OCI-LY7 (cell line): ENCODE results near the gene ZNF581. TPM values are rescaled to one million over a fixed set of nuclear protein-coding genes. Genes with fewer than 3 reads are reported as not detected.

Source experiments
- BruUV-seq: library from RNA; stranded (reverse); fragments of 400-500 nt; replicated peaks from 2 replicates; lab custom pipeline; 2021; lab: Mats Ljungman, UMichigan
- CTCF ChIA-PET: fragments of 300-600 bp; sonication (Branson Sonifier 250); formaldehyde crosslinking; loops from one replicate; lab custom pipeline; 2022; ENCODE audit warnings: antibody characterized with exemption; ENCODE audit not compliant: unreplicated experiment; lab: Charles Lee
- POLR2A ChIA-PET: fragments of 300-600 bp; sonication (Branson Sonifier 250); formaldehyde crosslinking; loops from one replicate; lab custom pipeline; 2022; ENCODE audit warnings: antibody characterized with exemption; lab: Charles Lee
- DNase-seq: peaks from one replicate; pipeline ENCODE4 v3.0.0-alpha.2; 2015; ENCODE audit warnings: low spot score
- H2AFZ ChIP-seq: fragments of 200-600 bp; sonication (generic), shearing (Covaris generic); 2 replicates; pipeline ENCODE4 v1.6.1; 2014; ENCODE audit warnings: mild to moderate bottlenecking, antibody characterized with exemption, low read length, moderate library complexity
- H3K27ac ChIP-seq: fragments of 200-600 bp; sonication (generic); 2 replicates; pipeline ENCODE4 v1.5.1; 2014; ENCODE audit warnings: mixed run types, low read depth, mild to moderate bottlenecking, moderate library complexity, low read length, inconsistent platforms; ENCODE audit not compliant: poor library complexity, severe bottlenecking
- H3K36me3 ChIP-seq: fragments of 200-600 bp; sonication (generic); 2 replicates; pipeline ENCODE4 v1.6.1; 2014; ENCODE audit warnings: mild to moderate bottlenecking, antibody characterized with exemption, low read length, moderate library complexity, mixed read lengths; ENCODE audit not compliant: insufficient read depth
- H3K4me1 ChIP-seq: fragments of 200-600 bp; sonication (generic); 2 replicates; pipeline ENCODE4 v1.5.1; 2014; ENCODE audit warnings: mild to moderate bottlenecking, low read length; ENCODE audit not compliant: insufficient read depth, poor library complexity, severe bottlenecking
- H3K4me2 ChIP-seq: fragments of 200-600 bp; sonication (generic); 2 replicates; pipeline ENCODE4 v1.6.1; 2014; ENCODE audit warnings: mild to moderate bottlenecking, low read length
- H3K4me3 ChIP-seq: fragments of 200-600 bp; sonication (generic); 2 replicates; pipeline ENCODE4 v1.5.1; 2014; ENCODE audit warnings: mild to moderate bottlenecking, low read depth, low read length; ENCODE audit not compliant: poor library complexity, severe bottlenecking
- H3K79me2 ChIP-seq: fragments of 200-600 bp; sonication (generic); 2 replicates; pipeline ENCODE4 v1.6.1; 2016; ENCODE audit warnings: low read depth, mild to moderate bottlenecking, low read length, moderate library complexity, mixed read lengths; ENCODE audit not compliant: insufficient read depth
- H3K9me2 ChIP-seq: fragments of 200-600 bp; sonication (generic); 2 replicates; pipeline ENCODE4 v1.6.1; 2016; ENCODE audit warnings: mild to moderate bottlenecking, low read length, mixed read lengths; ENCODE audit not compliant: insufficient read depth
- H3K9me3 ChIP-seq: fragments of 200-600 bp; sonication (generic); 2 replicates; pipeline ENCODE4 v1.6.1; 2014; ENCODE audit warnings: mild to moderate bottlenecking, mixed run types, low read length, mixed read lengths
- H4K20me1 ChIP-seq: fragments of 200-600 bp; sonication (generic); 2 replicates; pipeline ENCODE4 v1.6.1; 2014; ENCODE audit warnings: mild to moderate bottlenecking, antibody characterized with exemption, low read length, moderate library complexity, mixed read lengths; ENCODE audit not compliant: insufficient read depth
- CTCF ChIP-seq: fragments of 200-600 bp; sonication (generic); conservative IDR thresholded peaks from 2 replicates; pipeline ENCODE4 v1.5.1; 2014; ENCODE audit warnings: mild to moderate bottlenecking, antibody characterized with exemption, low read length, moderate library complexity, mixed read lengths
- EZH2phosphoT487 ChIP-seq: fragments of 200-600 bp; sonication (generic); IDR thresholded peaks from 2 replicates; pipeline ENCODE4 v1.6.1; 2018; ENCODE audit warnings: low read depth, borderline replicate concordance, mild to moderate bottlenecking, mixed run types, antibody characterized with exemption, low read length, moderate library complexity, mixed read lengths
- intact Hi-C: fragments of 100-400 bp; cut with micrococcal nuclease; formaldehyde crosslinking; loops from one replicate; pipeline ENCODE4 v1.10.0; 2022; ENCODE audit not compliant: unreplicated experiment
- total RNA-seq, 2 experiments: library from RNA; depleted of rRNA in 1 of 2; stranded (reverse); fragments of >200 nt in 1 of 2; shearing (Covaris generic) in 1 of 2; gene quantifications; 2 replicates each; pipeline ENCODE4 v1.2.3, GENCODE V29; 2014 to 2022

ZNF581 gene
- total RNA-seq, 2 experiments from 2014 or later = 39.7 to 44.5 TPM

GRCh38 chr19:55603581-55604292, 39.7 kb upstream of the ZNF581 start:
- Histone ChIP-seq H3K9me3 (no peaks in the 10 kb centered on the region), H3K4me1 (peaks cover 38% of the 10 kb centered on the region), H4K20me1 (no peaks in the 10 kb centered on the region), H3K4me3 (peak overlapping the region; percentile 95), H3K27ac (peak overlapping the region; percentile 97), H3K79me2 (peaks cover 19% of the 10 kb centered on the region), H3K36me3 (peaks cover 13% of the 10 kb centered on the region; the same call in 1 of the 2 replicates), H2AFZ (no peak overlapping the region), H3K9me2 (no peaks in the 10 kb centered on the region), H3K4me2 (peak overlapping the region; percentile 99)
- BruUV-seq = no TSS peak
- ChIA-PET CTCF (no interaction called here), POLR2A (interaction anchor here (0.6 to 0.7 kb wide), 3 partner anchors 142 to 589 kb away, joined by 3 read pairs; no protein-coding TSS in a partner anchor)
- TF ChIP-seq EZH2phosphoT487 (no peak), CTCF (no peak)
- intact Hi-C loops = no loop called here
- DNase-seq = no peak

- Histone ChIP-seq H2AFZ (peak overlapping the region; percentile 54; the same call in 1 of the 2 replicates), H3K79me2 (peaks cover 20% of the 10 kb centered on the region), H3K9me2 (no peaks in the 10 kb centered on the region), H3K36me3 (peaks cover 27% of the 10 kb centered on the region), H4K20me1 (no peaks in the 10 kb centered on the region), H3K9me3 (no peaks in the 10 kb centered on the region), H3K4me3 (peak overlapping the region; percentile 95), H3K4me2 (peak overlapping the region; percentile 99), H3K4me1 (peaks cover 37% of the 10 kb centered on the region), H3K27ac (peak overlapping the region; percentile 97)
- intact Hi-C loops = no loop called here
- no peak for TF ChIP-seq EZH2phosphoT487
- TF ChIP-seq CTCF = no peak
- CTCF ChIA-PET = no interaction called here
- BruUV-seq = no TSS peak
- peak; percentile 98 for DNase-seq
- POLR2A ChIA-PET = no interaction called here
These were observed 38.2 kb upstream of the ZNF581 start for GRCh38 chr19:55605207-55605636.
